GM19238 (cell line): ENCODE results near the gene MYADML2.
"Not testable (repeated sequence)": the region's sequence is repeated elsewhere in the genome, so short reads cannot be mapped to it uniquely, and the experiment has no call there.

ENCODE experiments used
- DNase-seq: peaks from one replicate; pipeline ENCODE4 v3.0.0; 2011; ENCODE audit warnings: low spot score; ENCODE audit not compliant: insufficient read length

MYADML2 gene

GRCh38 chr17:81926451-81927151 lies 20.4 kb downstream of the MYADML2 start:
- DNase-seq = peak; percentile 69

GRCh38 chr17:81925860-81926450 lies 21.1 kb downstream of the MYADML2 start:
- no peak for DNase-seq

GRCh38 chr17:81924557-81925532 lies 22.2 kb downstream of the MYADML2 start:
- no peak for DNase-seq

DNA sequence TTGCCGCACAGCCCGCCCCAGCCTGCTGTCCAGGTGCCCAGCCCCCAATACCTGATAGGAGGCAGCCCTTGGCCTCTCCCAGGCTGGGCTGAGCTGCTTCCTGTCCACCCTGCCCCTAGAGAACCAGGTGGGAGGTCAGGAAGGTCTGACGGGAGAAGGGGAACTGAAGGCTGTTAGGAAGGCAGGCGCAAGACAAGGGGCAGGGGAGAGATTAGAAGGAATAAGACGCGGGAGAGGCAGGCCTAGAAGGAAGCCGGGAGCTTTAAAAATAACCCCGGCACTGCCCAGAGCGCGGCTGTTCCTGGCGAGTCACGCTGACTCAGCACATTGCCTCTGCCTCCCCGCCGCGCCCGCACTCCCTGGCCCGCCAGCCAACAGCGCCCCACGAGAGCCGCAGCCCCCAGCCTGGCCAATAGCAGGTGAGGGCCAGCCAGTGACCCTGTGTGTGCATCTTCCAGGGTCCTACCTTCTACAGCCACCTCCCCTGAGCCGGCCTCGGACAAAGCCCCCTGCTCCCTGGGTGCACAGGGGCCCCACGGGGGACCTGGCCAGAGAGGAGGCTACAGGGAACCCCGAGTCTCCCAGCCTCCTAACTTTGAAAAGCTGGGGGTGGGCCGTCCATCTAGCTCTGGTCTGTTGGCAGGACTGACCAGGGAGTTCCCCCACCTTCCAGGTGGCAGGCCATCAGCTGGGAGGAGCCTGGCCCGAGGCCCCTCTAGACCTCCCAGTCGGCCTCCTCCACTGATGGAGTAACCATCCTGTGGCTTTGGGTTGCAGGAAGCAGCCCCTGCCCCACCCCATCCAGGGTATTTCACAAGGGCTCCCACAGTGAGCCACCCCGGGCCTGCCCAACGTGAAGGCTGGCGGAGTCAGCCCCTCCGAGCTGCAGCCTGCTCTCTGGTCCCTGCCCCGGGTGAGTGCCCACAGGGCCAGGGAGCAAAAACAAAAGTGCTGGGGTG lies 23.5 kb downstream of the MYADML2 start:
- no peak for DNase-seq

GRCh38 chr17:81922566-81923301 lies 24.3 kb downstream of the MYADML2 start:
- DNase-seq = no peak

GRCh38 chr17:81921996-81922565 lies 25.0 kb downstream of the MYADML2 start:
- no peak for DNase-seq

DNA sequence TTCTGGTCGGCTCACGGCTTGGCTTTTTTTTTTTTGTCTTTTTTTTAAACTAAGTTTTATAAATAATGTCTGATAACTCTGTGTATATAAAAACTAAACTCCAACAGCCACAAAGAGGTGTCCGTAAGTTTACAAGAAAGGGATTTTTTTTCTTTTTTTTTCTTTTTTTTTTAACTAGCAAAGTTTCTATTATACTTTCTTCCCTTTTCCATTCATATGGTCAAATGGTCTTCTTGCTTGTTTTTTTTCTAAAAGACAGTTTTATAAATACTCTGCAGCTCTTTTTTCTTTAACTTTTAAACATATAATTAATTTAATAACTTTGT lies 25.5 kb downstream of the MYADML2 start:
- DNase-seq = no peak

DNA sequence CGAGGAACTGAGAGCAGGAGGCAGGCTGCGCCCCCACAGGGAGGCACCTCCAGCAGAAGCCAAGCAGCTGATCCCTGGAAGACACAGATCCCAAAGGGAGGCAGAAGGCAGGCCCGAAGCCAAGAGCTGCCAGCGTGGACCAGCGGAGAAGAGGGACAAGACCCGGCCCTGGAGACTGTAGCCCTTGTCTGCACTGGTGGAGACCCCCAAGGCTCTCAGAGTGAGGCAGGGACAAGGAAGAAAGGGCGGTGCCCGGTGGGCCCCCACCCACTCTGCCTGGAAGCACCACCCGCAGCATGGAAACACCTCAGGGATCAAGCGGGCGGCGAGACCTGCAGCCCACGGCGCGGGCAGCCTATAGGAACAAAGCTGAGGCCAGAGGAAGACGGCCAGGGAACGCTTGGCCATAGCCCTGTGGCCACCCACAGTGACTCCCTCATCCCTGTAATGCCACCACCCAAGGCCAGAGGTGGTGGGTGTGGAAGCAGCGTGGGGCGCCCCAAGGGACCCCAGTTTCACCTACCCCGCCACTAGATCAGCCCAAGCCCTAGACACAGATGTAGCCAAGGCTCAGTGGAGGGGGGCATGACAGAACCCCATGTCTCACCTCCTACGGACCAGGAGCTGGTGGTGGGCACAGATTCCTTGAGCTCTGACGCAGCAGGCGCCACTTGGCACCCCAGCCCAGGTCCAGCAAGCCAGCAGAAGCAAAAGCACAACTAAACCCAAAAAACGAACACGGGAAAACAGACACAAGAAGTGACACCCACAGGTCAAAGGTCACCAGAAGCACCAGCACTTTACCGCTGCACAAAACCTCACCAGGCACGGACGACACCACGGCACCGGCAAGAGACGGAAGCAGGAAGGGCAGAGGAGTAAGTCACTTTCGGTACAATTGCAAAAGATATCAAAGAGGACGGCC lies 26.2 kb downstream of the MYADML2 start:
- no peak for DNase-seq

- no peak for DNase-seq
Measured at GRCh38 chr17:81918832-81919545, 28.0 kb downstream of the MYADML2 start.

DNA sequence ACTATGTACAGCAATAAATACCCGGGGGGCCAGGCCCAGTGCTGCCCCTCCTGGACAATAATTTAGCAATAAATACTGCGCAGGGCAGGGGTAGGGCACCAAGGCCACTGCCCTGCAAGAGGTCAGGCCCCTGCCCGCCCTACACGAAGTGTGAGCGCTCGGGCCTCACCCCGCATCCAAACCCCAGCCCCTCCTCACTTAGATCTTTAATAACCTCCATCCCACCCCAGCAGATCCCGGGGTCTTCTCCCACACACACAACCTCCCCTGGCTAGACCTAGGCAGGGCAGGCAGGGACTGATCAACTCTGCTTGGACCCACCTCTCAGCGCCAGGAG lies 28.7 kb downstream of the MYADML2 start:
- not testable (repeated sequence) for DNase-seq

DNA sequence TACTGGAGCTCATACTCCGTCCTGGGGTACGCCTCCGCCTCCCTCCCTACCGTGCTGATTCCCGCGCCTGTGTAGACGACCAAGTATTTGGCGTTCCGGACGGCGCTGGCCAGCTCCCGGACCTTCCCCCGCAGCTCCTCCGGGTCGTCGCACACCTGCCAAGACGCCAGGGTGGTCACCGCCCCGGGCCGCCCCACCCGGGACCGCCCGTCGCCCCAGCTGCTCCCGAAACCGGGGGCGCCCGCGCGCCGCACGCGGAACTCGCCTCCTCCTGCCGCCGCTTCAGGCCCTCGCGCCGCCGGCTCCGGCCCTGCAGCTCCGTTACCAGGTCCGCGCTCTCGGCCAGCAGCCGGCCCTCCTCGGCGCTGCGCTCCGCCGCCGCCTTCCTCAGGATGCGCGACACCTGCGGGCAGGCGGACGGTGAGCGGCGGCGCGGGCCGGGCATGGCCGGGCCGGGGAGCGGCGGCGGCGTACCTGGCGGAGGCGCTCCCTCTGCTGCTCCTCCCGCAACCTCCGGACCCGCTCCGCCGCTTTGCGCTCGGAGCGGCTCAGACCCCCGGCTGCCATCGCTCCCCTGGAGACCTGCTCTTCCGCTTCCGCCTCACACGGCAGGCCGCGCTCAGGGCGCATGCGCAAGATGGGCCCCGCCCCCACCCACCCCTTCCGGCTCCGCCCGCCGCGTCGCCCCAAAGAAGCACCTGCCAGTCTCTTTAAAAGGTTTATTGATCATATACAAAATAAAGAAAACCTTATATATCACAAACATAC lies 29.3 kb downstream of the MYADML2 start, which contains the start of gene SIRT7:
SIRT7 (minus strand) TSS at position 612 of the 768 bp plus-strand sequence; CDS start at position 567, 45 bp downstream.
- peak; percentile 100 for DNase-seq

GRCh38 chr17:81916234-81917001 lies 30.6 kb downstream of the MYADML2 start:
- DNase-seq = no peak

GRCh38 chr17:81915331-81915730 lies 31.7 kb downstream of the MYADML2 start:
- DNase-seq = no peak

GRCh38 chr17:81914103-81914850 lies 32.8 kb downstream of the MYADML2 start:
- no peak for DNase-seq

DNA sequence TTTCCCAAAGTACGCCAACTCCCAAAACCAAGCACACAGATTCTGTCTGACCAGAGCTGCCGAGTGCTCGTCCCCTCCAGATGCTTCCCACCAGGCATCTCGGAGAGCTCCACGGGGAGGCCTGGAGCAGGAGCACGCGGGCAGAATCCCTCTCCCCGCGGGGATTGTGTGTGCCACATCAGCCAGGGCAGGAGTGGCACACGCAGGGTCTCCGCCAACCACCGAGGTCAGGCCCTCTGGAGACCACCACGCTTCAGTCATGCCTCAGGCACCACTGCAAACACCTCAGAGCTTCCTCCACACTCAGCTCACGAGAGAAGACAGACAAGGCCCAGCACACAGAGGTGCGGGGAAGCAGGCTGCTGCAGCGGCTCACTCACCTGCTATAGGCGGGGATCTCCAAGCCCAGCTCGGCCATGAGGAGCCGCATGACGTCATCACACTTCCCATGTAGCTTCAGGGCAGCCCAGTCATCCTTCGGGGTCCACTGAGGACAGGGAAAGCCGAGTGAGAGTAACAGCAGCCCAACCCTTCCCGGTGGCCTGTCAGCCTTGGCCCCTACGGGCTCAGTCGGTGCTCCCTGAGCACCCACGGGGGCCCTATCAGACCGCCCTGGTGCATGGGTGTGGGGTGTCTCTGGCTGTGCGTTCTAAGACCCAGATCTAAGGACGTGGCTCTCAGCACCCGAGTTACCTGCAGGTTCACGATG lies 33.5 kb downstream of the MYADML2 start:
- DNase-seq = no peak
